Measurements from ENCODE around the gene GPR176. TPM values are rescaled to one million over a fixed set of nuclear protein-coding genes. Genes with fewer than 3 reads are reported as not detected.

GPR176 gene
- total RNA-seq, 2 donors from 2014 or later, result 43.0 to 88.0 TPM

DNA sequence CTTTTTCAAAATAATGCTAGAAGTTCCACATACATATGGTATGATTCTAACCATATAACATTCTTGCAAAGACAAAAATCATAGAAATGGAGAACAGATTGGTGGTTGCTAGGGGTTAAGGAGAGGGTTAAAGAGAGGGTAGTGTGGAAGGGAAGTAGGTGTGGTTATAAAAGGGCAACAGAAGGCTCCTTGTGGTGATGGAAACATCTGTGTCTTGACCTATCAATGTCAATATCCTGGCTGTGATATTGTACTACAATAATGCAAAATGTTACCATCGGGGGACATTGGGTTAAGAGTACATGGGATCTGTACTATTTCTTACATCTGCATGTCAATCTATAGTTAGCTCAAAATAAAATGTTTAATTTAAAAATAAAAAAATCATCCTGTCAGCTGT, 69.6 kb downstream of the GPR176 start:
- no peaks in the 10 kb centered on the region for H3K9me3 ChIP-seq
- H3K36me3 ChIP-seq, result no peaks in the 10 kb centered on the region
- H3K27ac ChIP-seq, result no peak overlapping the region
- peaks cover 0 to 8% of the 10 kb centered on the region in 2 donors for H3K4me1 ChIP-seq (ENCODE audit: control insufficient read depth in 1 of 2, low read depth in 2 of 2)
- ATAC-seq (ENCODE audit: insufficient number of reproducible peaks, low FRiP score, low read depth) (no peak), DNase-seq (ENCODE audit: low spot score) (no peak)
- no peak overlapping the region for H3K4me3 ChIP-seq
- H3K27me3 ChIP-seq (replicated peaks; ENCODE audit: insufficient read depth), result no peaks in the 10 kb centered on the region
- TF ChIP-seq, protein P1, sequence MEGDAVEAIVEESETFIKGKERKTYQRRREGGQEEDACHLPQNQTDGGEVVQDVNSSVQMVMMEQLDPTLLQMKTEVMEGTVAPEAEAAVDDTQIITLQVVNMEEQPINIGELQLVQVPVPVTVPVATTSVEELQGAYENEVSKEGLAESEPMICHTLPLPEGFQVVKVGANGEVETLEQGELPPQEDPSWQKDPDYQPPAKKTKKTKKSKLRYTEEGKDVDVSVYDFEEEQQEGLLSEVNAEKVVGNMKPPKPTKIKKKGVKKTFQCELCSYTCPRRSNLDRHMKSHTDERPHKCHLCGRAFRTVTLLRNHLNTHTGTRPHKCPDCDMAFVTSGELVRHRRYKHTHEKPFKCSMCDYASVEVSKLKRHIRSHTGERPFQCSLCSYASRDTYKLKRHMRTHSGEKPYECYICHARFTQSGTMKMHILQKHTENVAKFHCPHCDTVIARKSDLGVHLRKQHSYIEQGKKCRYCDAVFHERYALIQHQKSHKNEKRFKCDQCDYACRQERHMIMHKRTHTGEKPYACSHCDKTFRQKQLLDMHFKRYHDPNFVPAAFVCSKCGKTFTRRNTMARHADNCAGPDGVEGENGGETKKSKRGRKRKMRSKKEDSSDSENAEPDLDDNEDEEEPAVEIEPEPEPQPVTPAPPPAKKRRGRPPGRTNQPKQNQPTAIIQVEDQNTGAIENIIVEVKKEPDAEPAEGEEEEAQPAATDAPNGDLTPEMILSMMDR (IDR thresholded peaks at IDR 0.05), result no peak

DNA sequence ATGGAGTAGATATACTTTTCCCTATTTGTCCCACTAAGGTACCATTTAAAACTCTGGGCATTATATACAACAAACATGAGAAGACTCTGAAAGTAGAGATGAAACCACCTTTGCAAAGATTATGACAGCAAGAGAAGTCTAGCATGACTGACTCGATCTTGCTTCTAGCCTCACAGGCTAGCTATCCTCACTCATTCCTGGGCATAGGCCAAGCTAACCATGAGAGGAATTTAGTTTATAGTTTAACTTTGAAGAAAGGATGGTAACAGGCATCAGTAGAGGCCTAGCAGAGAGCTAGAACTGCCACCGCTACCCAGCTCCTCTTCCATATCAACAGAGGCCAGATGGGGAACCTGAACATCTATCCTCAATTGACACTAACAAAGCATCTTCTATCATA, 74.0 kb downstream of the GPR176 start:
- TF ChIP-seq, protein P1 (IDR thresholded peaks at IDR 0.05), result no peak
- Histone ChIP-seq H3K4me3 (no peak overlapping the region), H3K9me3 (no peaks in the 10 kb centered on the region), H3K36me3 (no peaks in the 10 kb centered on the region), H3K27me3 (replicated peaks; ENCODE audit: insufficient read depth) (no peaks in the 10 kb centered on the region), H3K4me1 (ENCODE audit: control insufficient read depth in 1 of 2, low read depth in 2 of 2) (no peaks in the 10 kb centered on the region), H3K27ac (no peak overlapping the region)
- DNase-seq (ENCODE audit: low spot score) (no peak), ATAC-seq (ENCODE audit: insufficient number of reproducible peaks, low FRiP score, low read depth) (no peak)

DNA sequence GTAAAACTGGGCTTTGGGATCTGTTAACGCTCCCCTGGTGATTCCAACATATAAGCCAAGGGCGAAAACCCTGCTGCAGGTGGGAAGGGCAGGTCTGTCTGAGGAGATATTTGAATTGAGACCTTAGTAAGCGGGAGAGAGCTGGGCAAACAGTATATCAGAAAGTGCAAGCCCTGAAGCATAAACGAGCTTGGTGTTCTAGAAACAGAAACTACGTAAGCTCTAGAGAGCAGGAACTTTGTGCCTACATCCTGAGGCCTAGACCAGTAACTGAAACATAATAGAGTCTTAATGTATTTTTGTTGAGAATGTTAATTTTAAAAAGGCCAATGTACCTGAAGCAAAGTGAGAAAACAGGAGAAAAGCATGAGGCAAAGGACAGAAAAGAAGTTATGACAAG, 74.5 kb downstream of the GPR176 start:
- TF ChIP-seq, protein P1 (IDR thresholded peaks at IDR 0.05), result no peak
- Histone ChIP-seq H3K4me3 (no peak overlapping the region), H3K36me3 (no peaks in the 10 kb centered on the region), H3K27ac (no peak overlapping the region), H3K9me3 (no peaks in the 10 kb centered on the region), H3K4me1 (ENCODE audit: control insufficient read depth in 1 of 2, low read depth in 2 of 2) (no peaks in the 10 kb centered on the region), H3K27me3 (replicated peaks; ENCODE audit: insufficient read depth) (no peaks in the 10 kb centered on the region)
- DNase-seq (ENCODE audit: low spot score), result no peak
- no peak for ATAC-seq (ENCODE audit: insufficient number of reproducible peaks, low FRiP score, low read depth)

DNA sequence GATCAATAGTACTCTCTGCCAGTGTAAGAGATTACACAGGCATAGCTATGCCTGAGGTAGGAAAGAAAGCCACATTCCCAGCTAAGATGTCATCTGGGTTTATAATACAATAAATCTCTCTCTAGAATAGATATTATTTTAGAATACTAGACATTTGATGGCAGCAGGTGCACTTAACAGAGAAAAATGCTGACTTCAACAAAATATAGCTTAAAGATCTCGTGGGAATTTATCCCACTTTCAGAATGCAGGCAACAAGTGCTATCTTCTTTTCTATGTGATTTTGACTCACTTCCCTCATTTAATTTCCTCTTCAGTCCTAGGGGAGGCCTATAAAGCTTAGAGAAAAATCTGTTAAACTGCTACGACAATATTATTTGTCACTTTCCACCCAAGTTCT, 76.5 kb downstream of the GPR176 start:
- DNase-seq (ENCODE audit: low spot score) (no peak), ATAC-seq (ENCODE audit: insufficient number of reproducible peaks, low FRiP score, low read depth) (no peak)

DNA sequence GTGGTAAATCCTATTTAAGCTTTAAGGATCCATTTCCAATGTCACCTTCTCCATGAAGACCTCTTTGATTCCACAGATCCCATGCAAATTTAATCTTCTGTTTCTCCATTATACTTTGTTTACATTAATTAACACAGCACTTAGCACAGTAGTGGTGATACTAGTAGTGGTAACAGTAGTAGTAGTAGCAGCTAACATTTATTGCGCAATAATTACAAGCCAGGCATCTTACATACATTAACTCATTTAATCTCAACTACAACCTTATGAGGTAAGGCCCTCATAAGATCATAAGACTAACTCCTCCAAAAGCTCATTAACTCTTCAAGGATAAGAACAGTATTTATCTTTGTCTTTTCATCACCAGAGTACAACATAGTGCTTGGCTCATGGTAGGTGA, 82.6 kb downstream of the GPR176 start:
- Histone ChIP-seq H3K4me1 (ENCODE audit: control insufficient read depth in 1 of 2, low read depth in 2 of 2) (no peaks in the 10 kb centered on the region), H3K9me3 (no peaks in the 10 kb centered on the region), H3K4me3 (no peak overlapping the region), H3K27me3 (replicated peaks; ENCODE audit: insufficient read depth) (no peaks in the 10 kb centered on the region), H3K36me3 (no peaks in the 10 kb centered on the region), H3K27ac (no peak overlapping the region)
- TF ChIP-seq, protein P1 (IDR thresholded peaks at IDR 0.05), result no peak
- no peak for DNase-seq (ENCODE audit: low spot score)
- no peak for ATAC-seq (ENCODE audit: insufficient number of reproducible peaks, low FRiP score, low read depth)

More for the DNA sequence above, 76.5 kb downstream of the GPR176 start:
- Histone ChIP-seq H3K36me3 (no peaks in the 10 kb centered on the region), H3K27ac (no peak overlapping the region), H3K27me3 (replicated peaks; ENCODE audit: insufficient read depth) (no peaks in the 10 kb centered on the region), H3K9me3 (no peaks in the 10 kb centered on the region), H3K4me3 (no peak overlapping the region), H3K4me1 (ENCODE audit: control insufficient read depth in 1 of 2, low read depth in 2 of 2) (no peaks in the 10 kb centered on the region)
- TF ChIP-seq, protein P1 (IDR thresholded peaks at IDR 0.05), result no peak

Data from thoracic aorta (tissue), 2 donors.